PC-9 (cell line): Measurements from ENCODE around the gene SLC2A9. TPM values are rescaled to one million over a fixed set of nuclear protein-coding genes. Genes with fewer than 3 reads are reported as not detected.

ENCODE experiments used
- BruUV-seq: library from RNA; stranded (reverse); fragments of 400-500 nt; replicated peaks from 2 replicates; lab custom pipeline; 2021; lab: Mats Ljungman, UMichigan
- CTCF ChIA-PET: fragments of 300-600 bp; sonication (Branson Sonifier 250); formaldehyde crosslinking; loops from one replicate; lab custom pipeline; 2022; ENCODE audit warnings: antibody characterized with exemption; lab: Charles Lee
- POLR2A ChIA-PET: fragments of 300-600 bp; sonication (Branson Sonifier 250); formaldehyde crosslinking; loops from one replicate; lab custom pipeline; 2022; ENCODE audit warnings: antibody characterized with exemption; ENCODE audit not compliant: unreplicated experiment; lab: Charles Lee
- DNase-seq, 2 experiments: peaks; one replicate each; pipeline versions ENCODE4 v3.0.0 to v3.0.0-alpha.2; 2015 to 2022; ENCODE audit warnings: mixed read lengths in 1 of 2
- H2AFZ ChIP-seq: fragments of 200-600 bp; sonication (generic); 2 replicates; pipeline ENCODE4 v1.8.1; 2017; ENCODE audit warnings: antibody characterized with exemption
- H3F3A ChIP-seq: fragments of 200-600 bp; sonication (generic); 2 replicates; pipeline ENCODE4 v1.8.1; 2017; ENCODE audit warnings: antibody characterized with exemption, mild to moderate bottlenecking, low read depth; ENCODE audit not compliant: insufficient read depth
- H3K27ac ChIP-seq: fragments of 200-600 bp; sonication (generic); 2 replicates; pipeline ENCODE4 v1.6.1; 2016; ENCODE audit warnings: mixed run types
- H3K27me3 ChIP-seq: fragments of 200-600 bp; sonication (generic); 2 replicates; pipeline ENCODE4 v1.6.1; 2016; ENCODE audit warnings: low read depth, mixed run types; ENCODE audit not compliant: insufficient read depth
- H3K36me3 ChIP-seq: fragments of 200-600 bp; sonication (generic); 2 replicates; pipeline ENCODE4 v1.6.1; 2016; ENCODE audit warnings: low read depth, mixed run types
- H3K4me1 ChIP-seq: fragments of 200-600 bp; sonication (generic); replicated peaks from 2 replicates; pipeline ENCODE4 v1.6.1; 2016; ENCODE audit warnings: mixed run types; ENCODE audit not compliant: insufficient read depth
- H3K4me2 ChIP-seq: fragments of 200-600 bp; sonication (generic); 2 replicates; pipeline ENCODE4 v1.6.1; 2017; ENCODE audit warnings: mixed run types
- H3K4me3 ChIP-seq: fragments of 200-600 bp; sonication (generic); 2 replicates; pipeline ENCODE4 v1.6.1; 2016; ENCODE audit warnings: mixed run types
- H3K79me2 ChIP-seq: fragments of 200-600 bp; sonication (generic); 2 replicates; pipeline ENCODE4 v1.6.1; 2017; ENCODE audit warnings: low read depth, mixed run types
- H3K9me2 ChIP-seq: fragments of 200-600 bp; sonication (generic); 2 replicates; pipeline ENCODE4 v1.8.1; 2017; ENCODE audit warnings: mild to moderate bottlenecking; ENCODE audit not compliant: insufficient read depth
- H3K9me3 ChIP-seq: fragments of 200-600 bp; sonication (generic); 2 replicates; pipeline ENCODE4 v1.8.1; 2016; ENCODE audit warnings: low read depth; ENCODE audit not compliant: insufficient read depth
- H4K20me1 ChIP-seq: fragments of 200-600 bp; sonication (generic); 2 replicates; pipeline ENCODE4 v1.8.1; 2017; ENCODE audit not compliant: insufficient read depth
- CTCF ChIP-seq: fragments of 200-600 bp; sonication (generic); conservative IDR thresholded peaks from 2 replicates; pipeline ENCODE4 v1.6.1; 2017; ENCODE audit warnings: mixed run types, antibody characterized with exemption, mild to moderate bottlenecking, moderate library complexity
- EZH2 ChIP-seq: fragments of 200-600 bp; sonication (generic); IDR thresholded peaks from 2 replicates; pipeline ENCODE4 v1.8.0; 2017; ENCODE audit warnings: antibody characterized with exemption, low read depth
- intact Hi-C: fragments of 100-400 bp; cut with micrococcal nuclease; formaldehyde crosslinking; loops from one replicate; pipeline ENCODE4 v1.10.0; 2022; ENCODE audit not compliant: unreplicated experiment
- total RNA-seq: library from RNA; stranded (reverse); gene quantifications from 2 replicates; pipeline ENCODE4 v1.2.3, GENCODE V29; 2021

Gene SLC2A9
- total RNA-seq, 1 experiment from 2014 or later = 0.28 TPM

DNA sequence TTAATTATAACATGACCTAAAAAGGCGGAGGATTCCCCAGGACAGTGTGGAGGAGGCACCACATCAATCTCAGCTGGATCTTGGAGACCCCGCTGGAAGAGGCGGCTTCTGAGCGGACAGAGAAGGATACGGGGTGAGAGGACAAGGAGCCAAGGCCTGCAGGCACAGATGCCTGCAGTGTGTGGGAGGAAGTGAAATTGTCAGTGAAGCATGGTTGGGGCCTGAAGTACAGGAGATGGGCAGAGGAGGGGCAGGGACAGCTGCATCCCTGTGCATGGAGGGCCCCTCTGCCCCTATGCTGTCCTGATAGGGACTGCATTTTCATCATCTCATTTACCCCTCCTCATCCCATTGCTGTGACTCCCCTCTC is 1.7 kb upstream of the SLC2A9 start:
- H2AFZ ChIP-seq = no peak overlapping the region
- H3K4me1 ChIP-seq = no peaks in the 10 kb centered on the region
- H3F3A ChIP-seq = no peaks in the 10 kb centered on the region
- H3K9me3 ChIP-seq = no peaks in the 10 kb centered on the region
- H3K79me2 ChIP-seq = no peaks in the 10 kb centered on the region
- H3K4me2 ChIP-seq = no peak overlapping the region
- no TSS peak for BruUV-seq
- no peaks in the 10 kb centered on the region for H4K20me1 ChIP-seq
- TF ChIP-seq EZH2 (no peak), CTCF (no peak)
- H3K27ac ChIP-seq = no peak overlapping the region
- CTCF ChIA-PET = no interaction called here
- POLR2A ChIA-PET = no interaction called here
- intact Hi-C loops = no loop called here
- H3K36me3 ChIP-seq = no peaks in the 10 kb centered on the region
- DNase-seq = no peak
- H3K27me3 ChIP-seq = no peaks in the 10 kb centered on the region
- no peaks in the 10 kb centered on the region for H3K9me2 ChIP-seq
- H3K4me3 ChIP-seq = no peak overlapping the region

- no peaks in the 10 kb centered on the region for H3K9me2 ChIP-seq
- H3K27me3 ChIP-seq = no peaks in the 10 kb centered on the region
- no TSS peak for BruUV-seq
- no peak overlapping the region for H3K27ac ChIP-seq
- H3K79me2 ChIP-seq = no peaks in the 10 kb centered on the region
- no peak overlapping the region for H2AFZ ChIP-seq
- TF ChIP-seq EZH2 = no peak
- no peak for TF ChIP-seq CTCF
- H3K9me3 ChIP-seq = no peaks in the 10 kb centered on the region
- H3K4me1 ChIP-seq = no peaks in the 10 kb centered on the region
- ChIA-PET POLR2A (no interaction called here), CTCF (no interaction called here)
- intact Hi-C loops = no loop called here
- no peaks in the 10 kb centered on the region for H3K36me3 ChIP-seq
- no peak for DNase-seq
- H3K4me2 ChIP-seq = no peak overlapping the region
- H4K20me1 ChIP-seq = no peaks in the 10 kb centered on the region
- H3F3A ChIP-seq = no peaks in the 10 kb centered on the region
- no peak overlapping the region for H3K4me3 ChIP-seq
These were observed 1.2 kb upstream of the SLC2A9 start for GRCh38 chr4:10022346-10023049.

GRCh38 chr4:10021653-10022023 is 341 bp upstream of the SLC2A9 start:
- intact Hi-C loops = no loop called here
- Histone ChIP-seq H3K9me3 (no peaks in the 10 kb centered on the region), H3K4me3 (no peak overlapping the region), H3K9me2 (no peaks in the 10 kb centered on the region), H3F3A (no peaks in the 10 kb centered on the region), H3K27me3 (no peaks in the 10 kb centered on the region), H3K27ac (no peak overlapping the region), H2AFZ (no peak overlapping the region), H3K4me2 (no peak overlapping the region), H4K20me1 (no peaks in the 10 kb centered on the region), H3K79me2 (no peaks in the 10 kb centered on the region), H3K4me1 (no peaks in the 10 kb centered on the region), H3K36me3 (no peaks in the 10 kb centered on the region)
- BruUV-seq = no TSS peak
- ChIA-PET POLR2A (no interaction called here), CTCF (no interaction called here)
- TF ChIP-seq CTCF (no peak), EZH2 (no peak)
- DNase-seq = no peak
